ENCODE results near the gene LBR.

The LBR gene

GRCh38 chr1:225471453-225472301, 43.8 kb upstream of the LBR start:
- TF ChIP-seq ZFX (IDR thresholded peaks at IDR 0.05; ENCODE audit: borderline replicate concordance): no peak
- no peak for TF ChIP-seq CTCF (IDR thresholded peaks at IDR 0.05)
- no peak overlapping the region for H3K27ac ChIP-seq

- H3K27ac ChIP-seq: no peak overlapping the region
- TF ChIP-seq CTCF (IDR thresholded peaks at IDR 0.05) (no peak), ZFX (IDR thresholded peaks at IDR 0.05; ENCODE audit: borderline replicate concordance) (no peak)
Observed at GRCh38 chr1:225471109-225471452, 43.2 kb upstream of the LBR start.

GRCh38 chr1:225470211-225471108, 42.6 kb upstream of the LBR start:
- no peak overlapping the region for H3K27ac ChIP-seq
- TF ChIP-seq ZFX (IDR thresholded peaks at IDR 0.05; ENCODE audit: borderline replicate concordance) (no peak), CTCF (IDR thresholded peaks at IDR 0.05) (no peak)

- TF ChIP-seq CTCF (IDR thresholded peaks at IDR 0.05) (no peak), ZFX (IDR thresholded peaks at IDR 0.05; ENCODE audit: borderline replicate concordance) (no peak)
- no peak overlapping the region for H3K27ac ChIP-seq
Observed at GRCh38 chr1:225469051-225469450, 41.2 kb upstream of the LBR start.

GRCh38 chr1:225468270-225469020, 40.6 kb upstream of the LBR start:
- H3K27ac ChIP-seq: no peak overlapping the region
- TF ChIP-seq ZFX (IDR thresholded peaks at IDR 0.05; ENCODE audit: borderline replicate concordance) (no peak), CTCF (IDR thresholded peaks at IDR 0.05) (no peak)

- no peak overlapping the region for H3K27ac ChIP-seq
- TF ChIP-seq ZFX (IDR thresholded peaks at IDR 0.05; ENCODE audit: borderline replicate concordance): no peak
Observed at GRCh38 chr1:225467193-225468020, 39.6 kb upstream of the LBR start.

GRCh38 chr1:225466848-225467192, 39.0 kb upstream of the LBR start:
- no peak overlapping the region for H3K27ac ChIP-seq

More at GRCh38 chr1:225466848-225467192, 39.0 kb upstream of the LBR start:
- TF ChIP-seq ZFX (IDR thresholded peaks at IDR 0.05; ENCODE audit: borderline replicate concordance): no peak
- no peak for TF ChIP-seq CTCF (IDR thresholded peaks at IDR 0.05)
